ENCODE measurements around the gene MCL1. TPM values are rescaled to one million over a fixed set of nuclear protein-coding genes. Genes with fewer than 3 reads are reported as not detected.
A peak's percentile ranks its signal among the peaks of the same experiment; 100 is the strongest.

MCL1 gene
- total RNA-seq, 1 donor from 2014 or later, result 179 TPM

- Mint-ChIP-seq H3K27ac (ENCODE audit: unreplicated experiment) (no peak overlapping the region), H3K4me1 (peaks cover 20% of the 10 kb centered on the region), H3K9me3 (no peaks in the 10 kb centered on the region), H3K36me3 (ENCODE audit: low read depth) (no peaks in the 10 kb centered on the region), H3K27me3 (ENCODE audit: low read depth) (no peaks in the 10 kb centered on the region), H3K4me3 (no peak overlapping the region)
- DNase-seq (ENCODE audit: low read depth, low spot score), result no peak
- TF ChIP-seq CTCF (conservative IDR thresholded peaks at IDR 0.05), result no peak
Measured at GRCh38 chr1:150536836-150537731, 42.3 kb downstream of the MCL1 start.

GRCh38 chr1:150535511-150536287, 43.7 kb downstream of the MCL1 start:
- DNase-seq (ENCODE audit: low read depth, low spot score), result no peak
- no peak overlapping the region for H3K4me3 Mint-ChIP-seq
- H3K36me3 Mint-ChIP-seq (ENCODE audit: low read depth), result no peaks in the 10 kb centered on the region
- H3K27ac Mint-ChIP-seq (ENCODE audit: unreplicated experiment), result no peak overlapping the region
- no peaks in the 10 kb centered on the region for H3K27me3 Mint-ChIP-seq (ENCODE audit: low read depth)
- peaks cover 25% of the 10 kb centered on the region for H3K4me1 Mint-ChIP-seq
- no peak for TF ChIP-seq CTCF (conservative IDR thresholded peaks at IDR 0.05)
- H3K9me3 Mint-ChIP-seq, result no peaks in the 10 kb centered on the region

- H3K36me3 Mint-ChIP-seq (ENCODE audit: low read depth), result no peaks in the 10 kb centered on the region
- DNase-seq (ENCODE audit: low read depth, low spot score), result no peak
- H3K27me3 Mint-ChIP-seq (ENCODE audit: low read depth), result no peaks in the 10 kb centered on the region
- no peak for TF ChIP-seq CTCF (conservative IDR thresholded peaks at IDR 0.05)
- H3K4me1 Mint-ChIP-seq, result peaks cover 25% of the 10 kb centered on the region
- H3K9me3 Mint-ChIP-seq, result no peaks in the 10 kb centered on the region
- H3K27ac Mint-ChIP-seq (ENCODE audit: unreplicated experiment), result no peak overlapping the region
- no peak overlapping the region for H3K4me3 Mint-ChIP-seq
Measured at GRCh38 chr1:150534002-150534401, 45.4 kb downstream of the MCL1 start.

- Mint-ChIP-seq H3K27me3 (ENCODE audit: low read depth) (no peaks in the 10 kb centered on the region), H3K27ac (ENCODE audit: unreplicated experiment) (no peak overlapping the region), H3K9me3 (no peaks in the 10 kb centered on the region), H3K4me1 (peaks cover 14% of the 10 kb centered on the region), H3K4me3 (peak overlapping the region; percentile 2), H3K36me3 (ENCODE audit: low read depth) (no peaks in the 10 kb centered on the region)
- DNase-seq (ENCODE audit: low read depth, low spot score), result no peak
- peak; percentile 19 for TF ChIP-seq CTCF (conservative IDR thresholded peaks at IDR 0.05)
Measured at GRCh38 chr1:150532860-150533259, 46.5 kb downstream of the MCL1 start.

- H3K9me3 Mint-ChIP-seq, result no peaks in the 10 kb centered on the region
- no peak for TF ChIP-seq CTCF (conservative IDR thresholded peaks at IDR 0.05)
- peaks cover 14% of the 10 kb centered on the region for H3K4me1 Mint-ChIP-seq
- no peak overlapping the region for H3K27ac Mint-ChIP-seq (ENCODE audit: unreplicated experiment)
- no peak for DNase-seq (ENCODE audit: low read depth, low spot score)
- H3K36me3 Mint-ChIP-seq (ENCODE audit: low read depth), result no peaks in the 10 kb centered on the region
- H3K27me3 Mint-ChIP-seq (ENCODE audit: low read depth), result no peaks in the 10 kb centered on the region
- no peak overlapping the region for H3K4me3 Mint-ChIP-seq
Measured at GRCh38 chr1:150530491-150531159, 48.8 kb downstream of the MCL1 start.

All from neural crest cell (in vitro differentiated cells).